Retinal pigment epithelial cell (primary cell): ENCODE results near the gene STN1.

Source experiments
- DNase-seq: peaks from one replicate; pipeline ENCODE4 v3.0.0-alpha.2; 2010; ENCODE audit warnings: low read depth
- H3K4me3 ChIP-seq: 2 replicates; pipeline ENCODE4 v1.5.1; 2011; ENCODE audit warnings: mild to moderate bottlenecking, low read length, control low read depth, moderate library complexity
- CTCF ChIP-seq: conservative IDR thresholded peaks from 2 replicates; pipeline ENCODE4 v1.5.1; 2011; ENCODE audit warnings: low read depth, low read length, control low read depth, inconsistent platforms

The STN1 gene

DNA sequence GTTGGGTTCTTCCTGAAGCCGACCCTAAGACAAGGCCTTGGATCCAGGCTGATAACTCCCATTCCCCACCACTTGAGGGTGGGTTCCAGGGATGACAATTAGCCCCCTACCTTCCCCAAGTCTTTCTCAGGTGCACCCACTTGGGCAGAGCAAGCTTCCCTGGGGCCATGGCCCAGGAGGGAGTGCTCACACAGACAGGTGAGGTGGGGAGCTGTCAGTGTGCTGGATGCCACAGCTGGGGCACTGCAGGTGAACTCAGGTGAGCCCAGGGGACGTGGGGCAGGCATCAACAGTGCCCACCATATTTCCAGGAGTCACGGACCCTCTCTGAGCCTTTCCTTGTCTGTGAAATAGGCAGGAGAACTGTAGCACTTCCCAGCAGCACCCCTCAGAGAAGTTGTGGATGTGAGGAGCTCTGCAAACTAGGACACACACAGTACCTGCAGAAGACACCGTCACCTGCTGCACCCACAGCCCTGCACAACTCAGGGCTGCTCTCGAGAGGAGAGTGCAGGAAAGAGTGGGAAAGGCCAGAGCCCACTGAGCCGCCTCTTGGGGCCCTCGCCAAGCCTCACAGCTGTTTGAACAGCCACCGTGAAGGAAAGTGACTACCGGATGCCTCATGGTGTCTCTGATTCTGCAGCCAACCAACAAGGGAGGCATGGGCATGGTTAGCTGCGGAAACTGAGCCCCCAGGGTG lies 80.5 kb downstream of the STN1 start:
- DNase-seq: no peak
- no peak for TF ChIP-seq CTCF

DNA sequence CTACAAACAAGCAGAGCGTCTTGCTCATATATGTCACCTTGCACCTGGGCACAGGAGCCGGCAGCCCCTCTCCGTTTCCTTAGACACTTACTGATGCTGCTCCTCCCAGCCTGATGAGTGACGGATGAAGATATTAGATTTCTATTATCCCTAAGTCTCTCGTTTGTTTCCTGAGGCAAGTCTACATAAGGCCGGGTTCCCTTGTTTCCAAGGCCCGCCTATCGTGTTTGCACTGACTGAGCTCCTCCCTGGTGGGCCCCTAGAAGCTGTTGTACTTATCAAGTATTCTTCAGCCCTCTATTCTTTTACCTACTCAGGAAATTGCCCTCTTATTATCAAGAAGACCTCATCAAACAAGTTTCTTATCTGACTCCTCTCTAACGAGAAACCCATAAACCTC lies 81.1 kb downstream of the STN1 start:
- no peak for DNase-seq
- no peak overlapping the region for H3K4me3 ChIP-seq
- no peak for TF ChIP-seq CTCF

More for the DNA sequence above, 80.5 kb downstream of the STN1 start:
- no peak overlapping the region for H3K4me3 ChIP-seq

GRCh38 chr10:103836273-103836672 lies 81.7 kb downstream of the STN1 start:
- no peak overlapping the region for H3K4me3 ChIP-seq
- no peak for DNase-seq
- TF ChIP-seq CTCF: no peak

DNA sequence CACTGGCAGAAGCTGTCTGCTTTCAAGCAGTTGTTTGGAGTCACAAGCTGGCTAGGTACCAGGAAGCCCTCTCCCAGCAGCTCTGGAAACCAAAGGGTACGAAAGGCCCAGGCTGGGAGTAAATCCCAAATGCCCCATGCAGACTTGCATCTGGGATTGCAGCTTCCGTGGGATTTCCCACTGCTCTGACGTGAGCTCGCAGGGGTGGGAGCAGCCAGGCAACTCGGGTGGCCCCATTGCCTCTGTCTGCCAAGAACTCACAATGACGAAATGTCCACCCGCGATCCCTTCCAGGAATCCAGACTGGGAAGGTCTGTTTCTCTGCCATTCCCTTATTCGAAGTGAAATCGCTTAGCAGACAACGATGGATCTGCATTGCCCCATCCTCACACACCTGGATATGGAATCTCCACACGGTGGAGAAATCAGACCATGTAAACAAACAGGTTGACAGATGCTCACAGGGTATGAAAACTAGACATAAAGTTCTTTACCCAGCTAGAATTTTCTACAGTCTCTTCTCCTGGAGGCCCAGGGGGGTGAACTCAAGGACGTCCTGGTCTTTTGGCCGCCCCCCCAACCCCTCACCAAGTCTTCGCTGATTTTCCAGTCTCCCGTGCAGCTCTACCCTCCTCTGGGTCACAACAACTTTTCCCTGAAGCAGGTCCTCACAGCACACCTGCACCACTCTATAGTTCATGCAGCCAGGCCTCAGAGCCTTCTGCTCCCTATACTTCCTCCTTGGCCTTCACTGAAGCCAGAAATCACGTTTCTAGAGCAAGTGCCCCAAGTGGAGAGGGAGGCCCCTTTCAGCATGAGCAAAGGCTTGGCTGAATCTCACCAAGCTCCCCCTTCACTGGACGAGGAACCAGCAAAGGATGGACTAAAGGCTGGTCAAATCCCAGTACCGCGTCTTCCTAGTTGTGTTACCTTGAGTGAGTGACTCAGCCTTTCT lies 82.6 kb downstream of the STN1 start:
- no peak for DNase-seq
- H3K4me3 ChIP-seq: no peak overlapping the region
- TF ChIP-seq CTCF: no peak

DNA sequence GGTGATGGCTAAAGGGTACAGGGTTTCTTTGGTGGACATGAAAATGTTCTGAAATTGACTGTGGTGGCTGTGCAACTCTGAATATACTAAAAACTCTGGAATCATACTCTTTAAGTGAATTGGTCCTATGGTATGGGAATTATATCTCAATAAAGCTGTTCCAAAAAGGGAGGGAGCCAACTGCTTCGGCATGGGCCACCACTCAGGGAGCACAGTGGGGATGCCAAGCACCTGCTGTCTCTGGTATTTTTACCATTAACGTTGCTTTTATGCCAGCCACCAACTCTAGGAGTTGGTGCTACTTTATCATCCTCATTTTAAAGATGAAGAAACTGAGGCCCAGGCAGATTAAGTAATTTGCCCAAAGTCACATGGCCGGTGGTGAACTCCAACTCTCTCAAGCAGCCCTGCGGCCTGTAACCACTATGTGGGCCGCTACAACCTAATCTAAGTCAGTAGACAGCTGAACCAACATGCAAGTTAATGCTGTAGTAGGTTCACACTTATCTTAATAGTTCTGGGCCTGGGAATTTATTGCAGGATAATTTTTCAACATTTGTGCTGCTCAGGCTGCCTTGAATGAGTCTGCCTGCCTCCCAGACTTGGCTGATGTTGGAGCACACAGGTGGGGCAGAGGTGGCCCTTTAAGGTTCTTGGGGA lies 83.4 kb downstream of the STN1 start:
- no peak overlapping the region for H3K4me3 ChIP-seq
- no peak for DNase-seq
- no peak for TF ChIP-seq CTCF

- TF ChIP-seq CTCF: no peak
- H3K4me3 ChIP-seq: no peak overlapping the region
- DNase-seq: no peak
Measured at GRCh38 chr10:103833731-103834365, 84.1 kb downstream of the STN1 start.
